ENCODE results near the gene AMPD1.

The AMPD1 gene

GRCh38 chr1:114695430-114696058, at the start of gene AMPD1:
AMPD1 (minus strand) TSS chr1:114695546; CDS start chr1:114695471, 75 bp downstream.
- DNase-seq, result no peak

- DNase-seq, result no peak
Observed at GRCh38 chr1:114741963-114742746, 46.8 kb upstream of the AMPD1 start.

GRCh38 chr1:114740331-114740730, 45.0 kb upstream of the AMPD1 start:
- no peak for DNase-seq

GRCh38 chr1:114737314-114737849, 42.0 kb upstream of the AMPD1 start:
- DNase-seq, result no peak

- DNase-seq, result no peak
Observed at GRCh38 chr1:114735479-114735878, 40.1 kb upstream of the AMPD1 start.

- peak in 3 of 58 donors; percentile 4 to 6 (median 5) for DNase-seq
Observed at GRCh38 chr1:114729782-114730181, 34.4 kb upstream of the AMPD1 start.

- no peak for DNase-seq
Observed at GRCh38 chr1:114728553-114728952, 33.2 kb upstream of the AMPD1 start.

- DNase-seq, result no peak
Observed at GRCh38 chr1:114725230-114725629, 29.9 kb upstream of the AMPD1 start.

- no peak for DNase-seq
Observed at GRCh38 chr1:114723915-114724314, 28.6 kb upstream of the AMPD1 start.

GRCh38 chr1:114723457-114723856, 28.1 kb upstream of the AMPD1 start:
- DNase-seq, result no peak

- DNase-seq, result no peak
Observed at GRCh38 chr1:114720492-114720891, 25.1 kb upstream of the AMPD1 start.

- DNase-seq, result no peak
Observed at GRCh38 chr1:114719424-114719787, 24.1 kb upstream of the AMPD1 start.

GRCh38 chr1:114718661-114719423, 23.5 kb upstream of the AMPD1 start:
- no peak for DNase-seq

GRCh38 chr1:114716304-114717170, 21.2 kb upstream of the AMPD1 start, which contains the start of gene NRAS:
NRAS (minus strand) TSS chr1:114716771; CDS start chr1:114716160, 611 bp downstream.
- peak; percentile 36 to 95 (median 86) for DNase-seq

- DNase-seq, result no peak
Observed at GRCh38 chr1:114715952-114716303, 20.6 kb upstream of the AMPD1 start.

GRCh38 chr1:114712977-114713376, 17.6 kb upstream of the AMPD1 start:
- DNase-seq, result no peak

- no peak for DNase-seq
Observed at GRCh38 chr1:114710360-114710759, 15.0 kb upstream of the AMPD1 start.

GRCh38 chr1:114707604-114708003, 12.3 kb upstream of the AMPD1 start:
- no peak for DNase-seq

- no peak for DNase-seq
Observed at GRCh38 chr1:114703242-114703641, 7.9 kb upstream of the AMPD1 start.

GRCh38 chr1:114702737-114703136, 7.4 kb upstream of the AMPD1 start:
- DNase-seq, result no peak

GRCh38 chr1:114701931-114702330, 6.6 kb upstream of the AMPD1 start:
- DNase-seq, result no peak

All from anterior cingulate cortex (tissue), 58 donors.